Measurements from ENCODE around the gene SIRPA.

GRCh38 chr20:1907586-1907985 is 12.4 kb downstream of the SIRPA start:
- TF ChIP-seq POLR2AphosphoS5 (IDR thresholded peaks at IDR 0.05) (no peak), EP300 (IDR thresholded peaks at IDR 0.05; ENCODE audit: low read depth) (no peak)

Measured in transverse colon (tissue), 3 donors.